OCI-LY1 (cell line): ENCODE measurements around the gene RIPK4.

Experiments
- H2AFZ ChIP-seq: fragments of 200-600 bp; sonication (generic), shearing (Covaris generic); 2 replicates; pipeline ENCODE4 v1.6.0; 2014; ENCODE audit warnings: antibody characterized with exemption, mild to moderate bottlenecking, low read length
- H3F3A ChIP-seq: fragments of 200-600 bp; sonication (generic), shearing (Covaris generic); 2 replicates; pipeline ENCODE4 v1.6.0; 2014; ENCODE audit warnings: mild to moderate bottlenecking, antibody characterized with exemption, low read length, moderate library complexity; ENCODE audit not compliant: insufficient read depth
- H3K27ac ChIP-seq: fragments of 200-600 bp; sonication (generic); 2 replicates; pipeline ENCODE4 v1.5.1; 2014; ENCODE audit warnings: low read length, mixed run types, mild to moderate bottlenecking, low read depth; ENCODE audit not compliant: poor library complexity, severe bottlenecking
- H3K27me3 ChIP-seq: fragments of 200-600 bp; sonication (generic); 2 replicates; pipeline ENCODE4 v1.6.0; 2014; ENCODE audit warnings: antibody characterized with exemption, mild to moderate bottlenecking, low read length, moderate library complexity; ENCODE audit not compliant: insufficient read depth
- H3K36me3 ChIP-seq: fragments of 200-600 bp; sonication (generic); 2 replicates; pipeline ENCODE4 v1.6.1; 2014; ENCODE audit warnings: mild to moderate bottlenecking, antibody characterized with exemption, low read length, moderate library complexity, mixed read lengths; ENCODE audit not compliant: insufficient read depth
- H3K4me1 ChIP-seq: fragments of 200-600 bp; sonication (generic); 2 replicates; pipeline ENCODE4 v1.5.1; 2014; ENCODE audit warnings: mild to moderate bottlenecking, low read length, moderate library complexity; ENCODE audit not compliant: insufficient read depth, severe bottlenecking
- H3K4me2 ChIP-seq: fragments of 200-600 bp; sonication (generic), shearing (Covaris generic); 2 replicates; pipeline ENCODE4 v1.6.1; 2014; ENCODE audit warnings: low read length
- H3K4me3 ChIP-seq: fragments of 200-600 bp; sonication (generic); 2 replicates; pipeline ENCODE4 v1.5.1; 2014; ENCODE audit warnings: low read length, low read depth, mild to moderate bottlenecking, mixed read lengths; ENCODE audit not compliant: poor library complexity, severe bottlenecking
- H3K79me2 ChIP-seq: fragments of 200-600 bp; shearing (Covaris generic); 2 replicates; pipeline ENCODE4 v1.6.1; 2016; ENCODE audit warnings: mixed run types, low read length, mixed read lengths; ENCODE audit not compliant: insufficient read depth
- H3K9ac ChIP-seq: fragments of 200-600 bp; sonication (generic), shearing (Covaris generic); 2 replicates; pipeline ENCODE4 v1.6.1; 2014; ENCODE audit warnings: mild to moderate bottlenecking, low read length, mixed read lengths
- H3K9me2 ChIP-seq: fragments of 200-600 bp; sonication (generic), shearing (Covaris generic); 2 replicates; pipeline ENCODE4 v1.6.1; 2014; ENCODE audit warnings: low read depth, mild to moderate bottlenecking, low read length, mixed read lengths
- H3K9me3 ChIP-seq: fragments of 200-600 bp; shearing (Covaris generic); 2 replicates; pipeline ENCODE4 v1.6.1; 2014; ENCODE audit warnings: low read length, mixed read lengths
- H4K20me1 ChIP-seq: fragments of 200-600 bp; sonication (generic), shearing (Covaris generic); 2 replicates; pipeline ENCODE4 v1.6.0; 2016; ENCODE audit warnings: mild to moderate bottlenecking, low read length; ENCODE audit not compliant: insufficient read depth
- EZH2 ChIP-seq: fragments of 200-600 bp; sonication (generic), shearing (Covaris generic); IDR thresholded peaks from 2 replicates; pipeline ENCODE4 v1.8.0; 2017; ENCODE audit warnings: borderline replicate concordance, mixed run types, mild to moderate bottlenecking, antibody characterized with exemption, low read length, moderate library complexity, mixed read lengths
- TF ChIP-seq, protein P1 (sequence below): fragments of 200-600 bp; sonication (generic), shearing (Covaris generic); IDR thresholded peaks from 2 replicates; pipeline ENCODE4 v1.5.1; 2017; ENCODE audit warnings: mild to moderate bottlenecking, antibody characterized with exemption, low read length, moderate library complexity, mixed read lengths

RIPK4 gene

DNA sequence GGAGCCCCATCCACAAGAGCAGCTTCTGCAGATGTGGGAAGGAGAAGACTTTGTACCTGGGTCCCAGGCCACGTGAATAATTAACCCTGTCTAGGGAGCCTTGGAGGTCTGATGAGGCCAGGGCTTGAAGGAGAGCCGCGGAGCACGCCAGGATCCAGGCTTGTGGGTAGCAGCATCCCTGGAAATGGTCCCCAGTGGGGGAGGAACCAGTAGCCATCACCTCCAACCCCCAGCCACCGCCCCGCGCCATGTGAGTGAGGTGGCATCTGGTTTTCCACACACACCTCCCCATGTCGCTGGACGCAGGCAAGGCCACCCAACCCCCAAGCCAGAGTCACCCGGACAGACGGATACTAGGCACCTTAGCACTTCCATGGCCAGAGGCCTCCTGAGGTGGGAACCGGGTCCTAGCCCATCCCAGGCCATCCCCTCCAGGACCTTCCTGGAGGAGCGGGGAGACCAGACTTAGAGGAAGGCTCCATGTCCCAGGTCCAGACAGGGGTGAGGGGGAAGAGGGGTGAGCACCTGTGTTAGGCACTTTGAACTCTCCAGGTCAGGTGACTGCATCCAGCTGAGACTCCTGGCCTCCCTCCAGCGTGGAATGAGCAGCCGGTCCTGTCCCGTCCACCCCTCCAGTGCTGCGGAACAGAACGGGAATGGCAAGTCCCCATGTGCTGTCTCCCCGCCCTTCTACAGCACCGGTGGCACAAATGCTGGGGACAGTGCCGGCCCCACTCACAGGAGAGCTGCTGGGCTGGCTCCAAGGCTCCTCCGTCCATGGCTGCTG, 53.2 kb downstream of the RIPK4 start:
- Histone ChIP-seq H3K27ac (no peak overlapping the region), H3K79me2 (no peaks in the 10 kb centered on the region), H3K4me3 (no peak overlapping the region), H3F3A (no peaks in the 10 kb centered on the region), H3K4me2 (no peak overlapping the region), H3K9ac (no peak overlapping the region), H2AFZ (no peak overlapping the region), H3K9me2 (no peaks in the 10 kb centered on the region), H3K36me3 (no peaks in the 10 kb centered on the region), H4K20me1 (no peaks in the 10 kb centered on the region), H3K27me3 (0 out of 2 replicates have a peak, but pooled peaks cover 4% of the 10 kb centered on the region), H3K9me3 (no peaks in the 10 kb centered on the region), H3K4me1 (no peaks in the 10 kb centered on the region)
- TF ChIP-seq, protein P1, sequence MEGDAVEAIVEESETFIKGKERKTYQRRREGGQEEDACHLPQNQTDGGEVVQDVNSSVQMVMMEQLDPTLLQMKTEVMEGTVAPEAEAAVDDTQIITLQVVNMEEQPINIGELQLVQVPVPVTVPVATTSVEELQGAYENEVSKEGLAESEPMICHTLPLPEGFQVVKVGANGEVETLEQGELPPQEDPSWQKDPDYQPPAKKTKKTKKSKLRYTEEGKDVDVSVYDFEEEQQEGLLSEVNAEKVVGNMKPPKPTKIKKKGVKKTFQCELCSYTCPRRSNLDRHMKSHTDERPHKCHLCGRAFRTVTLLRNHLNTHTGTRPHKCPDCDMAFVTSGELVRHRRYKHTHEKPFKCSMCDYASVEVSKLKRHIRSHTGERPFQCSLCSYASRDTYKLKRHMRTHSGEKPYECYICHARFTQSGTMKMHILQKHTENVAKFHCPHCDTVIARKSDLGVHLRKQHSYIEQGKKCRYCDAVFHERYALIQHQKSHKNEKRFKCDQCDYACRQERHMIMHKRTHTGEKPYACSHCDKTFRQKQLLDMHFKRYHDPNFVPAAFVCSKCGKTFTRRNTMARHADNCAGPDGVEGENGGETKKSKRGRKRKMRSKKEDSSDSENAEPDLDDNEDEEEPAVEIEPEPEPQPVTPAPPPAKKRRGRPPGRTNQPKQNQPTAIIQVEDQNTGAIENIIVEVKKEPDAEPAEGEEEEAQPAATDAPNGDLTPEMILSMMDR = no peak
- no peak for TF ChIP-seq EZH2

DNA sequence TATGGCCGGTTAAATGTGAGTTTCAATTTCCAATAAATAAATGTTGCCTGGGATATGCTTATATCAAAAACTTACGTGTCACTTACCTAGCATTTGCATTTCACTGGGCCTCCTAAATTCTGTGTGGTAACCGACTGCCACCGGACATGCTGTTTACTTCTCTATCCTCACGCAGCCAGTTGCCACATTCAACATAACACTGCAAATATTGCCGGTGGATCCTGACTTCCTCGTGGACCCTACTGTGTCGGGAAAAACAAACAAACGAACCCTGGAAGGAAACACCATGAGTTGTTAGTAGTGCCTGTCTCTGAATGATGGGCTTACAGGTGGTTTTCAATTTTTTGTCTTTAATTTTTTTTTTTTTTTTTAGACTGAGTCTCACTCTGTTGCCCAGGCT, 54.1 kb downstream of the RIPK4 start:
- Histone ChIP-seq H3K4me2 (no peak overlapping the region), H2AFZ (no peak overlapping the region), H3K9ac (no peak overlapping the region), H3K79me2 (no peaks in the 10 kb centered on the region), H4K20me1 (no peaks in the 10 kb centered on the region), H3K9me2 (no peaks in the 10 kb centered on the region), H3K27me3 (0 out of 2 replicates have a peak, but pooled peaks cover 4% of the 10 kb centered on the region), H3K27ac (no peak overlapping the region), H3K9me3 (no peaks in the 10 kb centered on the region), H3F3A (no peaks in the 10 kb centered on the region), H3K4me1 (no peaks in the 10 kb centered on the region), H3K36me3 (no peaks in the 10 kb centered on the region), H3K4me3 (no peak overlapping the region)
- TF ChIP-seq, protein P1 = no peak
- TF ChIP-seq EZH2 = no peak

DNA sequence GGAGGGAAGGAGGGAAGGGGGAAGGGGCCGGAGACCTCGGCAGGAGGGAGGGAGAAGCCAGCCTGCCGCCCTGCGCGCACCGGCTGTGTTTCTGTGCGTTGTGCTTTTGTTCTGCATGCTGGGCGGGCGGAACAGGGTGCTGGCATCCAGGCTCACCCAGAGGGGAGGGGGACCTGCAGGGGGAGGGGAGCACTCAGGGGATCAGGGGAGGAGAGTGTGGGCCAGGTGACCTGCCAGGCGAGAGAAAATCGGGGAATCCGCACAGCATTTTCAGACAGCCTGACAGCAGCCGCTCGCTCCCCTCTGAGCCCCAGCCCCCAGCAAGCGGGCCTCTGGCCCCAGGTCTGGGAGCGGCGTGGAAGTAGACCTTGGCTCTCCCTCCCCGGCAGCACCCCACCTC, 54.7 kb downstream of the RIPK4 start:
- TF ChIP-seq, protein P1 = no peak
- TF ChIP-seq EZH2 = no peak
- no peaks in the 10 kb centered on the region for H3K36me3 ChIP-seq
- no peak overlapping the region for H3K4me2 ChIP-seq
- H3K79me2 ChIP-seq = no peaks in the 10 kb centered on the region
- no peaks in the 10 kb centered on the region for H3F3A ChIP-seq
- H3K4me3 ChIP-seq = no peak overlapping the region
- H3K27me3 ChIP-seq = 0 out of 2 replicates have a peak, but pooled peaks cover 4% of the 10 kb centered on the region
- H2AFZ ChIP-seq = no peak overlapping the region
- no peaks in the 10 kb centered on the region for H3K4me1 ChIP-seq
- no peak overlapping the region for H3K9ac ChIP-seq
- H3K9me3 ChIP-seq = no peaks in the 10 kb centered on the region
- H3K9me2 ChIP-seq = no peaks in the 10 kb centered on the region
- H3K27ac ChIP-seq = no peak overlapping the region
- no peaks in the 10 kb centered on the region for H4K20me1 ChIP-seq
